IMR-90 (cell line): ENCODE results near the gene ELL.

Experiments
- CTCF ChIP-seq: conservative IDR thresholded peaks from 2 replicates; pipeline ENCODE4 v1.5.1; 2012; ENCODE audit warnings: mild to moderate bottlenecking, low read depth, low read length, improper control_type of control experiment
- MXI1 ChIP-seq: IDR thresholded peaks from 2 replicates; pipeline ENCODE4 v1.6.1; 2012; ENCODE audit warnings: low read depth, mild to moderate bottlenecking, low read length, moderate library complexity, borderline replicate concordance
- NFE2L2 ChIP-seq: fragments of 150-350 bp; IDR thresholded peaks from 2 replicates; pipeline ENCODE4 v1.6.1; 2016; ENCODE audit warnings: low read depth, mild to moderate bottlenecking, low read length
- POLR2A ChIP-seq: IDR thresholded peaks from 2 replicates; pipeline ENCODE4 v1.6.1; 2012; ENCODE audit warnings: mild to moderate bottlenecking, low read depth, low read length
- RFX5 ChIP-seq: IDR thresholded peaks from 2 replicates; pipeline ENCODE4 v1.8.0; 2012; ENCODE audit warnings: low read depth, mild to moderate bottlenecking, low read length, moderate library complexity
- USF2 ChIP-seq: fragments of 150-350 bp; IDR thresholded peaks from 2 replicates; pipeline ENCODE4 v1.6.1; 2017; ENCODE audit warnings: mild to moderate bottlenecking, antibody characterized with exemption, low read length, low read depth

DNA sequence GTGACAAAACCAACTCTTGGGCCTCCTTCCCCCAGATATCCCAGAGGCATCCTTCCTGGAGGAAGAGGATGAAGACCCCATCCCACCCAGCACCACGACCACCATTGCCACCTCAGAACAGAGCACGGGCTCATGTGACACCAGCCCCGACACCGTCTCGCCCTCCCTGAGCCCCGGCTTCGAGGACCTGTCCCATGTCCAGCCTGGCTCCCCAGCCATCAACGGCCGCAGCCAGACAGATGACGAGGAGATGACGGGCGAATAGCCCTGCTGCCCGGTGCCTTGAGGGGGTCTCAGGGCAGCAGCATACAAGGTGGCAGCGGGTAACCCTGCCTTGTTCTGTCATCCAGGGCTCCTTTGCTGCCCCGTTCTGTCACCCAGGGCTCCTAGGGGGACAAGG is 46.5 kb upstream of the ELL start:
- TF ChIP-seq POLR2A (no peak), CTCF (no peak), USF2 (no peak), MXI1 (no peak), NFE2L2 (no peak), RFX5 (no peak)
